Medulla oblongata (tissue), 1 donor: Measurements from ENCODE around the gene TNIP2.

ENCODE experiments used
- DNase-seq: peaks from one replicate; pipeline ENCODE4 v3.0.0-alpha.2; 2015; ENCODE audit errors: extremely low spot score

Gene TNIP2

DNA sequence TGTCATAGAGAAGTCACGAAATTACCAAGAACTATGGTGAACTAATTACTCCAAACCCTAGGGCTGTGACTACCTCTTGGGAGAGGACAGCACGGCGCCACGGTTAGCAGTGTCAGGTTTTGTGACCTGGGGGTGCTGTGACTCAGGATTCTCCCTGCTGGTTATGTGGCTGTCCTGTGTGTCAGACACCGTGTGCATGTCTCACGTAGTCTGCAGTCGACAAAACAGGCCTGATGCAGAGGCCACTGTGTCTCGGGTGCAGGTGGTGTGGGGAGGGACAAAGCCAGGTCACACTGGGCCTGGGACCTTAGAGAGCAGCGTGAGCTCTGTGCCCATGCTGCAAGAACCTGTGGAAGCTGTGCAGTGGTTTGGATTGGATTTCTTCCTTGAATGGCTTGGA is 34.1 kb downstream of the TNIP2 start:
- DNase-seq: no peak

DNA sequence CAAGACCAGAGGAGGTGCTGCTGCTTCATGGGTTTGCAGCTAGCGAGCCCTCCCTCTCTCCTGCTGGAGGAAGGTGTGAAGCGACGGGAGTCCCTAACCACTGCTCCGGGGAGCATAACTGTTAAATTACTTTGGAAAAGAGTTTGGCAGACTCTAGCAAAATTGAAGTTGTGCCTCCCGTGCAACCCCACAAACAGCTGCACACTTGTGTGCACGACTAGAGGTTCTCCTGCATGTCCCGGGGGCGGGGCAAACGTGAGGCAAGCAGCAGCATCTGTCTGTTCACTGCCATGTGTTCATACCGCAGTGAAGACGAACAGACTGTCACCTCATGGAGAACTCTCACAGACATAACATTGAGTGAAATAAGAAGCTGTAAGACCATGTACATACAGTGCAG is 34.5 kb downstream of the TNIP2 start:
- no peak for DNase-seq

DNA sequence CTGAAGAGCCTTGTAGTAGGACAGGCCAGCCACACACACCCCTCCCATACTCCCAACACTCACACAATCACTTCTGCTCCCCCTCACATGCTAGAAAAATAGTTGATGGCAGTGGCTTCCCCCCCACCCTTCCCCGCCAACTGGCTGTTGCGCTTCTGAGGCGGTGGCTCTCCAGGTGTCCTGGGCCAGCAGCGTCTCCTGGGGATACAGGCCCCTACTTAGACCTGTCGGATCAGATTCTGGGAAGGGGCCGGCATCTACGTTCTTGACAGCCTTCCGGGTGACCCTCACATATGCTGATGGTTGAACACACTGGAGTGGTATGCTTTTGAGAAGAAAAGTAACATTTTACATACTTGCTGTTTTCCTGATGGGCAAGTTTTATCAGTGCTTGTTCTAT is 39.9 kb downstream of the TNIP2 start:
- DNase-seq: no peak

DNA sequence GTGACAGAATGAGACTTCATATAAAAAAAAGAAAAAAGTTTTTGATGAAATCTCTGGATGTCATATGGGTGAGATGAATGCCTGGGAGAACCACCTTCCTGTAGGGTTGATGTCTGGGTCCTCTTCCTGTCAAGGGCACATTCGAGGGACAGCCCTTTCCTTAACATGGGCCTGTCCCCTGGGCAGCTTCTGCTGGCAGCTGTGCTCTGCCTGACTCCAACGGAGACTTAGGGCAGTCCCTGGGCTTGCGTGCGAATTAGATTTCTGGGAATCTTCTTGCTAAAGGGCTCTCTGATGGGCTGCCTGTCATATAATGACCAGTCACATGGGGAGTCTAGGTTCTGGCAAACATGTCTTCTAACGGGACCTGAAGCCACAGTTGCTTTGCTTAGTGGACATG is 40.7 kb downstream of the TNIP2 start:
- DNase-seq: no peak

DNA sequence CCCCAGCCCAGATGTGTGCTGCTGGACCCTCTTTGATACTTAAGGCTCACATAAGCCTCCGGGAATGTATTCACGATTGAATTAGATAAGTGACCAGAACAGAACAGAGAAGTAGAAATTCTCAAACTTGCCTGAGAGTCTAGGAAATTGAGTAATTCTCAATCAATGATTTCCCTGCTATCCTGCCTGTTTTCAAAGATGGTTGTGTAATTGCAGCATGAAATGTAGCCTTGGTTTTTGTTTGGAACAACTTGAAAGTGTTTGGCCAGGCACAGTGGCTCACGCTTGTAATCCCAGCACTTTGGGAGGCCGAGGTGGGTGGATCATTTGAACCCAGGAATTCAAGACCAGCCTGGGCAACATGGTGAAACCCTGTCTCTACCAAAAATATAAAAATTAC is 41.2 kb downstream of the TNIP2 start:
- no peak for DNase-seq

DNA sequence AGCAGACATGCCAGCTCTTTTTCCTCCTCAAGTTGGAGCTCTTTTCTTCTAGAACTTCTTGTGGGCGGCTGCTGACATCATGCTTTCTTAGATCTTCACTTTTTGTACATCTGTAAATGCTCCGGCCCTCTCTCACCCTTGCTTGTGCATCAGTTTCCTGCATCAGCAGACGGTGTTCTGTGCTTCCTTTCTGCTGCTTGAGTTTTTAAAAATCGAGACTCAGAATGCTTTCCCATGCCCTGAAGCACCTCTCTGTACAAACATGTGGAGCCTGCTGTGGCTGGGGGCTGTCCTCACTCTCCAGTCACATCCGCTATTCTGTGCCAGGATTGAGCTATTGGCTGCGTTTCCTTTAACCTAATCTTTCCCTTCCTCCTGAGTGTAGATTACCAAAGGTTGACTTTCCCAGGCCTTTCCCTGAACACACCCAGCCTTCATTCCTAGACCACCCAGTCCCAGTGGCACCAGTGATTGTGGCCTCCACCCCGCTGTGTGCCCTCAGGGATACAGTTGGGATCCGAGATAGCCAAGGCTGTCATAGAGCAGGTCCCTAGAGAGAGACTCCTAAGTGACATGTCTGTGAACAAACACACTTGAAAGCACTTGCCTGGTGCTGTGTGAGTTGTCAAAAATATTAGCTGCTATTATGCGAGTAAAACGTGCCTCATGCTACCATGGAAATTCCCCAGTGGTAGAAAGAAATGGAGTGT is 41.9 kb downstream of the TNIP2 start:
- no peak for DNase-seq

DNA sequence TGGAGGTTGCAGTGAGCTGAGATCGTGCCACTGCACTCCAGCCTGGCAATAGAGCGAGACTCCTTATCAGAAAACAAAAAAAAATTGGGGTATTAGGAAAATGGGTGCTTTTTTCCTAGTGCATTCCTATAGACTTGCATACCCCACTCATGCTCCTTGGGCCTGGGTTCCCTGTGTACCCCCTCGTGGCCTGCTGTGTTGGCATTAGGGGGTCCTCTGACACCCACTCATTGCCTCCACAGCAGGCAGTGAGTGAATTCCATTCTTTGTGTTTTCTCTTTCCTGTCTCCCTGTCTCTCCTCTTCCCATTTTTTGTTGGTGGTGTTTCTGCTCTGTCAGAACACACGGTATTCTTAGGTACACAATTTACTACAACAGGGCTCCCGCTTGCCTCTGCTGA is 42.8 kb downstream of the TNIP2 start:
- DNase-seq: no peak

DNA sequence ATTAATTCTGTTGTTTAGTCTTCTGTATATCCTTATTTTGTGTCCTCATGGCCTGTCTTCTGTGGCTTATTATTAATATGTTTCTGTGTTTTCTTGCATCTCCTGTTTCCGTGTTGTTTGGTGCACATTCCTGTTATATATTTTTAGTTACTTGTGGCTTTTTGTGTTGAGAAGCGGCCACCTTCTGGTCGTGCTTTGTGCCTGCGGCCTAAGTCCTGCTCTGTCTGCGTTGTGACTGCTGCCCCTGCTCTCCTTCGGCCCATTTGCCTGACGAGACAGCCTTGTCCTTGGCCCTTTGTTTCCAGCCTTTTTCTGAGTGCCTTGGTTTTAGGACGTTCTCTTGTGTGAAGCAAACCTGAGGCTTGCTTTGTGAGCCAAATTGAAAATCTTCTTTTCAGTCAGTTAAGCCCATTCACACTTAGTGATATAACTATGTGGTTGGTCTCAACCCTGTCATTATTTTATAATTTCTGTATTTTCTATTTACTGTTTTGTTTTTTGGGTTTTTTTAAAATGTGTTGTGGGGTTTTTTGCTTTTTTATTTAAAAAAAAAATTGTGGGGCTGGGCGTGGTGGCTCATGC is 43.8 kb downstream of the TNIP2 start:
- DNase-seq: no peak

DNA sequence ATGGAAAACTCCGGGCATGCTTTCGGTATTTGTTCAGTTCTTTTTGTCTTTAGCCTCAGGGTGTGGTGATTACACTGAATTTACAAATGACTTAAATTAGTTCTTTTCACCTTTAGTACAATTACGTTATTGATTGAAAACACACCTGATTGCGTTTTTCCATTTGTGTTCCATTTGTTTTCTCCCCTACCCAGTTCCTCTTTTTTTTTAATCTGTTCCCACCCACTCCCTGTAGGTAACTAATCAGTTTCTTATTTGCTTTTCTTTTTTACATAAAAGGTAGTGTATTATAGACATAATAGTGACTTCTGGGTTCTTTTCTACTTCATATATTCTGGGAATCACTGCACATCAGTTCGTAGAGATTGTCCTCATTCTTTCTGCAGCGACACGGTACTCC is 53.4 kb downstream of the TNIP2 start:
- no peak for DNase-seq

DNA sequence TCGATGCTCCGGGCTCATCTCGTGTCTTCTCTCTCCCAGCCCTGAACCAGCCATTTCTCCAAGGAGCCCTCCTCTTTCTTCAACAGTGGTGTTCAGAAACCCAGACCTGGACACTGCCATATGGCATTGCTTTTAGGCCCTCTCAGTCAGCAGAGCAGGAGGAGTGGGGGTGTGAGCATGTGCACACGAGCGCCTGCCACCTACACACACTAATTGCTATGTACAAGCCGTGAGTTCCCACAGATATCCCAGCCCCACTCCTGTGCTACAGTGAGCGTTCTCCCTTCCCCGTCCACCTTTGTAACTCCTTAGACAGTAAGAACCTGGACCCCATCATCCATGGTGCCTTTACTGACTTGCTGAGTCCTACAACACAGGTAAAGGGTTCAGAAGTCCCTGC is 53.8 kb downstream of the TNIP2 start:
- DNase-seq: no peak

DNA sequence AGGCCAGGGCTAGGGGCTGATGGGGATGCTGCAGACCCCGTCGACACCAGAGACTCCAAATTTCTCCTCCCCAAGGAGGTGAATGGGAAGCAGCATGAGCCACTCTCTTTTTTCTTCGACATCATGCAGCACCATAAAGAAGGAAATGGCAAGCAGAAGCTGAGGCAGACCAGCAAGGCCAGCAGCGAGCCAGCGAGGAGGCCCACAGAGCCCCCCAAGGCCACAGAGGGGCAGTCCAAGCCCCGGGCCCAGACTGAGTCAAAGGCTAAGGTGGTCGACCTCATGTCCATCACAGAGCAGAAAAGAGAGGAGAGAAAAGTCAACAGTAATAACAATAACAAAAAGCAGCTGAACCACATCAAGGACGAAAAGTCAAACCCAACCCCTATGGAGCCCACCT is 56.1 kb downstream of the TNIP2 start:
- DNase-seq: no peak

DNA sequence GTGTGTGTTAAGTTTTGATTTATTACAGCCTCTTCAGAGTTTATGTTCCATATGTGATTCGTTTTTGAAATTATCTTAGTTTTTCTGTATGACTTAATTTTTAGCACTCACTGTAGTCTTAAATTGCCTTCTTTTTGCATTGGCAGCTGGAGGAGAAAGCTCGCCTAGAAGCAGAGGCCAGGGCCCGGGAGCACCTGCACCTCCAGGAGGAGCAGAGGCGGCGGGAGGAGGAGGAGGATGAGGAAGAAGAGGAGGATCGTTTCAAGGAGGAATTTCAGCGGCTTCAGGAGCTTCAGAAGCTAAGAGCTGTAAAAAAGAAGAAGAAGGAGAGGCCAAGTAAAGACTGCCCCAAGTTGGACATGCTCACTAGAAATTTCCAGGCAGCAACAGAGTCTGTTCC is 56.6 kb downstream of the TNIP2 start:
- no peak for DNase-seq

DNA sequence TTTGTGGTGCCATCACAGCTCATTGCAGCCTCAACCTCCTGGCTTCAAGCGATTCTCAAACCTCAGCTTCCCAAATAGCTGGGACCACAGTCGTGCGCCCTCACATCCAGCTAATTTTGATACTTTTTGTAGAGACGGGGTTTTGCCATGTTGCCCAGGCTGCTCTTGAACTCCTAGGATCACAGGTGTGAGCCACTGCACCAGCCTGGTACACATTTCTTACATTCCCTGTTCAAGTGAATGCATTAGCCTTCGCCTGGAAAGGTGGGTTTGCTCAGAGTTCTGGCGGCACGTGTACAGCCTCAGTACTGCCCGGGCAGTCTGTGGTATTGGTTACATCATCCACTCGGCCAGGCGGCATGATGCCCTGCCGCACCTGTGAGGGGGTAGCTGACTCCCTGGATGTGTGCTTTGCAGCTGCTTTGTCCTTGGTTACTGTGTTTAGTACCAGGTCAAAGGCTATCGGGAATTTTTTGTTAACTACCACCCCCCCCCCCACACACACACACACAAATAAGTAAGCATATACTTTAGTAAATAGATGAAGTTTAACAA is 57.1 kb downstream of the TNIP2 start:
- no peak for DNase-seq

DNA sequence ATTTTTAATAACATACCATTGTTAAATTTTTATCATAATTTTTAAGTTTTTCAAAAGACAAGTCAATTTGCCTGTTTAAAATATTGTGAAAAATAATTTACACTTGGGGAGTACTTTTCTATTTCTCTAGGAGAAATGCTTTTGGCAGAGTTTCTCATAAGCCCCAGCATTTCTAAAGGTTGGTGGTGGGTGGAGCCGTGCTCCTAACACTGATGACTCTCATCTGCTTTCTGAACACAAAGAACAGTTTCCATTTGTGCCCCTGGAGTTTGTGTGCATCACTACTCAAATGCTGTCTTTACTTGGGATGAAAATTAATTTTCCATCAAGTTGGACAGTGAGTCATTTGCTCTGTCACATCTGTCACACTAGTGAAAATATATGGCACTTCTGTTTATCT is 57.6 kb downstream of the TNIP2 start:
- no peak for DNase-seq

DNA sequence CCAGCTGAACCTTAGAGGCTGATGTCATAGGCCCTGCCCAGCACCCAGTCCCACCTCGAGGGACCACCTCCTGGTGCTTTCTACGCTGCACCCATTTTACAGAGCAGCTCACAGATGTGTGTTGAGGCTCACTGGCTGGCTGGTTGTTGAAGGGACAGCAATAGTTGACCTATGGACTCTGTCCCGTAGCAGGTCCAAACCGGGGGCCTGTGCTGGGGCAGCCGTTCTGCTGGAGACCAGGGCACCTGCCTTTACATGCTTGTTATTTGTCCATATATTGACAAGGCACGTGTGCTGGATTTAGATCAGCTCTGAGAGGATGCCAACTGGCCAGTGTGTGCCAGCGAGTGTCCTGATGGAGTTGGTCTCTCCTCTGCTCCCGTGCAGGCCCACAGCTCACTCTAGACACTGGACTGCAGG is 58.1 kb downstream of the TNIP2 start:
- DNase-seq: no peak

DNA sequence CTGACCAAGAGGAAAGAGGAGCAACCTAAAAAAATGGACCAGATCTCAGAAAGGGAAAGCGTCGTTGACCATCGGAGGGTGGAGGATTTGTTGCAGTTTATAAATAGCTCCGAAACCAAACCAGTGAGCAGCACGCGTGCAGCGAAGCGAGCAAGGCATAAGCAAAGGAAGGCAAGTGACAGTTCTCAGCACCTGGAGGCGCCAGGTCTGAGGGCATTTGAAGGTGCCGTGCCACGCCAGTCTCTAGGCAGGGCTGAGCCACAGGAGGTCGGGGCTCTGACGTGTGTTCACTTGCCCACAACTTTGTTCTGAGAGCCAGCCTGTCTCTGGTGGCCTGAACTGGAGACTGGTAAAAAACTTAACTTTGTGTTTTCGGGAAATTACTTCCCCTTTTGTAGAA is 59.7 kb downstream of the TNIP2 start:
- no peak for DNase-seq

DNA sequence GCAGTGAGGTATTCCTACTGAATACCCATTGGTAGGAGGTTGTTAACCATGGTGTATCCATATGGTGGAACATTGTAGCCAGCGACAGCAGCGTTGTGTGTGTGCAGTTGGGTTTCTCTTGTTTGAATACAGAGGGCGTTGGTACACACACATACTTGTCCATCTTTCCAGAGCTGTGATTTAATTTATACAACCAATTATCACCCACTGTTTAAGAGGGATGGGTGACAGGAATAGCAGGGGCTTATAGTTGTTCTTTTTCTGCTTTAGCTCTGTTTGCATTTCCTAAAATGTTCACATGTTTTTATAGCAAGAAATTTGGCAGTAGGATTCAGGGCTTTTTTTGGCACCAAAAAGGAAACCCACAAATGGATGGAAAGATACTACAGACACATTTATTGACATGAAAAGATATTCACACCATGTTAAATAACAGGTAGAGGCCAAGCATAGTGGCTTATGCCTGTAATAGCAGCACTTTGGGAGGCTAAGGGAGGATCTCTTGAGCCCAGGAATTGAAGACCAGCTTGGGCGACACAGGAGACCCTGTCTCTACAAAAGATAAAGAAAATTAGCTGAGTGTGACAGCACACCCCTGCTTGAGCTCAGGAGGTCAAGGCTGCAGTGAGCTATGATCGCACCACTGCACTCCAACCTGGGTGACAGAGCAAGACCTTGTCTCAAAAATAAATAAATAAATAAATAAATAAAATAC is 60.6 kb downstream of the TNIP2 start:
- no peak for DNase-seq

DNA sequence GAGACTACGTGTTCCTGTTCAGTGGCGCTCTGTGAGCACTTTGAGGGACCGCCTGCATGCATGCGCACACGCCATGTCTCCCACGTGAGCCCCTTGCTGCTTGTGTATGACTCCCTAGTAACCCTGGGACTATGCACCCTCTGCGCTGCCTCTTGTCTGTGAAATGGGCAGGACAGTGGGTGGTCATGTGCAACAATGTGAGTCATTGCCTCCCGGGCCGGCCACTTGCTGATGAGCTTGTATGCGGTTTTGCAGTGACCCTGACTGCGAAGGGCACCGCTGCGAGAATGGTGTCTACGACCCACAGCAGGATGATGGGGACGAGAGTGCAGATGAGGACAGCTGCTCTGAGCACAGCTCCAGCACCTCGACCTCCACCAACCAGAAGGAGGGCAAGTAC is 61.4 kb downstream of the TNIP2 start:
- DNase-seq: no peak

DNA sequence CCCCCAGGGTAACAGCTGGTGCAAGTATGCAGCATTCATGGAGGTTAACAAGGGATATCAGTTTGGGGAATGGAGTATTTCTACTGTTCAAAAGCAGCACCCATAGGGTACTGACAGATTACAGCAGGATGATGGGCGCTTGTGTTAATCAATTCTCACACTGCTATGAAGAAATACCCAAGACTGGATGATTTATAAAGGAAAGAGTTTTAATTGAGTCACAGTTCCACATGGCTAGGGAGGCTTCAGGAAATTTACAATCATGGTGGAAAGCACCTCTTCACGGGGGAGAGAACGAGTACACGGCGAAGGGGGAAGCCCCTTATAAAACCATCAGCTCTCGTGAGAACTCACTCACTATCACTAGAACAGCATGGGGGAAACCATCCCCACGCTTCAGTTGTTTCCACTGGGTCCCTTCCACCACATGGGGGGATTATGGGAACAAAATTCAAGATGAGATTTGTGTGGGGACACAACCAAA is 64.1 kb downstream of the TNIP2 start:
- no peak for DNase-seq
